Breast epithelium (tissue), 3 donors: Measurements from ENCODE around the gene TRPM3.

ENCODE experiments used
- POLR2A ChIP-seq: fragments of 450-650 bp; IDR thresholded peaks from one replicate; pipeline ENCODE4 v1.6.1; 2016; ENCODE audit warnings: antibody characterized with exemption, mild to moderate bottlenecking, moderate library complexity
- POLR2AphosphoS5 ChIP-seq, 3 donors: sonication (generic); formaldehyde crosslinking; IDR thresholded peaks; one replicate each; pipeline ENCODE4 v1.6.1; 2017; ENCODE audit warnings: antibody characterized with exemption in 3 of 3
- TF ChIP-seq, protein P1 (sequence below), 3 donors: fragments of 450-650 bp; IDR thresholded peaks; one replicate each; pipeline ENCODE4 v1.5.1; 2016 to 2017; ENCODE audit warnings: antibody characterized with exemption in 3 of 3, mild to moderate bottlenecking in 3 of 3, moderate library complexity in 3 of 3

- TF ChIP-seq, protein P1, sequence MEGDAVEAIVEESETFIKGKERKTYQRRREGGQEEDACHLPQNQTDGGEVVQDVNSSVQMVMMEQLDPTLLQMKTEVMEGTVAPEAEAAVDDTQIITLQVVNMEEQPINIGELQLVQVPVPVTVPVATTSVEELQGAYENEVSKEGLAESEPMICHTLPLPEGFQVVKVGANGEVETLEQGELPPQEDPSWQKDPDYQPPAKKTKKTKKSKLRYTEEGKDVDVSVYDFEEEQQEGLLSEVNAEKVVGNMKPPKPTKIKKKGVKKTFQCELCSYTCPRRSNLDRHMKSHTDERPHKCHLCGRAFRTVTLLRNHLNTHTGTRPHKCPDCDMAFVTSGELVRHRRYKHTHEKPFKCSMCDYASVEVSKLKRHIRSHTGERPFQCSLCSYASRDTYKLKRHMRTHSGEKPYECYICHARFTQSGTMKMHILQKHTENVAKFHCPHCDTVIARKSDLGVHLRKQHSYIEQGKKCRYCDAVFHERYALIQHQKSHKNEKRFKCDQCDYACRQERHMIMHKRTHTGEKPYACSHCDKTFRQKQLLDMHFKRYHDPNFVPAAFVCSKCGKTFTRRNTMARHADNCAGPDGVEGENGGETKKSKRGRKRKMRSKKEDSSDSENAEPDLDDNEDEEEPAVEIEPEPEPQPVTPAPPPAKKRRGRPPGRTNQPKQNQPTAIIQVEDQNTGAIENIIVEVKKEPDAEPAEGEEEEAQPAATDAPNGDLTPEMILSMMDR (IDR thresholded peaks at IDR 0.05): no peak
- no peak for TF ChIP-seq POLR2AphosphoS5 (IDR thresholded peaks at IDR 0.05)
- TF ChIP-seq POLR2A: no peak
Observed at GRCh38 chr9:70486127-70486526, 635.3 kb downstream of the TRPM3 start.
